ENCODE results near the gene ISCA2.
A peak's percentile ranks its signal among the peaks of the same experiment; 100 is the strongest.
"Not testable (repeated sequence)": the region's sequence is repeated elsewhere in the genome, so short reads cannot be mapped to it uniquely, and the experiment has no call there.

The ISCA2 gene

DNA sequence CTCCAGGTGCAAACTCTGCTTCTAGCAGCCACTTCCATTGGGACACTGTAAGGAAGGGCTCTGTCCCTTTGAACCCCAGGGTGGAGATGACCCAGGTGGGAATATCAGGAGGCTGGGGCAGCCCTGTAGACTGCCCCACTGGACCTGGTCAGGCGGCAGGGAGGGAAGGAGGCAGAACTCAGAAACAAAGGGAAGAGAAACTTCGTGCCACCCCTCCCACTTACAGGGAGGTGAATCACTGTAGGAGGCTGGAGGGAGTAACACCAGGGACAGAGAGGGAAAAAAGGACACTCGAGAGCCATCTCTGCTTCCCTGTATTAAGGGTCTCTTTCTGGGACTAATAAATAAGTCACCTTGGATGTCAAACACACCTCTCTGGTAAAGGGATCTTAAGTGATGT lies 37.4 kb downstream of the ISCA2 start:
- no peak for DNase-seq (ENCODE audit: extremely low read depth, low read depth)
- TF ChIP-seq, protein P1, sequence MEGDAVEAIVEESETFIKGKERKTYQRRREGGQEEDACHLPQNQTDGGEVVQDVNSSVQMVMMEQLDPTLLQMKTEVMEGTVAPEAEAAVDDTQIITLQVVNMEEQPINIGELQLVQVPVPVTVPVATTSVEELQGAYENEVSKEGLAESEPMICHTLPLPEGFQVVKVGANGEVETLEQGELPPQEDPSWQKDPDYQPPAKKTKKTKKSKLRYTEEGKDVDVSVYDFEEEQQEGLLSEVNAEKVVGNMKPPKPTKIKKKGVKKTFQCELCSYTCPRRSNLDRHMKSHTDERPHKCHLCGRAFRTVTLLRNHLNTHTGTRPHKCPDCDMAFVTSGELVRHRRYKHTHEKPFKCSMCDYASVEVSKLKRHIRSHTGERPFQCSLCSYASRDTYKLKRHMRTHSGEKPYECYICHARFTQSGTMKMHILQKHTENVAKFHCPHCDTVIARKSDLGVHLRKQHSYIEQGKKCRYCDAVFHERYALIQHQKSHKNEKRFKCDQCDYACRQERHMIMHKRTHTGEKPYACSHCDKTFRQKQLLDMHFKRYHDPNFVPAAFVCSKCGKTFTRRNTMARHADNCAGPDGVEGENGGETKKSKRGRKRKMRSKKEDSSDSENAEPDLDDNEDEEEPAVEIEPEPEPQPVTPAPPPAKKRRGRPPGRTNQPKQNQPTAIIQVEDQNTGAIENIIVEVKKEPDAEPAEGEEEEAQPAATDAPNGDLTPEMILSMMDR (IDR thresholded peaks at IDR 0.05; ENCODE audit: low read depth, low read length): no peak

DNA sequence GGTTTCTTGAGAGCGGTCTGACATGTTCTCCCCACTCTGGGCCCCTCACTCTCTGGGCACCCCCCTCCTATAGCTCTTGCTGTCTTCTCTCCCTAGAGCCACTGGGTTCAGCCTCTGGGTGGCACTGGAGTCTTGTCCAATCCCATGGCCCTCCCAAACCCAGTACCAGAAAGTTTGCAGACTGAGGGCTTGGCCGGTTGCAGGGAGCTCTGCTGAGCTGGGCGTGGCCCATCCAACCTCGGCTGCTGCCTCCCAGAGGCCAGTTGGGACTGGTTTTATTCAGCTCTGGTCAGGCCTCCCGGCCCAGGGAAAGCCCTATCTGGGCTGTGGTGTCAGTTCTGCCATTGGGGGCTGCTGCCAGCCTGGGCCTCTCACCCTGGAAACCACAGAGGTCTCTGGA lies 37.9 kb downstream of the ISCA2 start:
- DNase-seq (ENCODE audit: extremely low read depth, low read depth): no peak

DNA sequence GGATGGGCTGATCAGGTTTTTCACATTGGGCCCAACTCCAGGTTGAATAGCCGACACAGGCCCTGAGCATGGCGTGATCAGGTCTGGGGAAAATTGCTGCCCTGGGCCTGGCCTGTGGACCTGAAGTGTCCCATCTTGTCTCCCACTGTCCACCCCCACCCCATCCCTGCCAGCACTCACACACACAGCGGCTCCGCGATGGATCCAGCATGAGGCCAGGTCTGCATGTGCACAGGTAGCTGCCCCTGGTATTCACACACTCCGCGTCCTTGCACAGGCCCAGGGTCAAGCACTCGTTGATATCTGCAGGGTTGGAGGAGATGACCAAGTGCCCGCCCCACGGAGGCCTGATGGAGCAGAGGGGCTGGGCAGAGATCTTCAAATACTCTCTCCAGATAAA lies 38.7 kb downstream of the ISCA2 start:
- no peak for DNase-seq (ENCODE audit: extremely low read depth, low read depth)

More for the DNA sequence above, 37.9 kb downstream of the ISCA2 start:
- TF ChIP-seq, protein P1 (IDR thresholded peaks at IDR 0.05; ENCODE audit: low read depth, low read length): peak; percentile 30

DNA sequence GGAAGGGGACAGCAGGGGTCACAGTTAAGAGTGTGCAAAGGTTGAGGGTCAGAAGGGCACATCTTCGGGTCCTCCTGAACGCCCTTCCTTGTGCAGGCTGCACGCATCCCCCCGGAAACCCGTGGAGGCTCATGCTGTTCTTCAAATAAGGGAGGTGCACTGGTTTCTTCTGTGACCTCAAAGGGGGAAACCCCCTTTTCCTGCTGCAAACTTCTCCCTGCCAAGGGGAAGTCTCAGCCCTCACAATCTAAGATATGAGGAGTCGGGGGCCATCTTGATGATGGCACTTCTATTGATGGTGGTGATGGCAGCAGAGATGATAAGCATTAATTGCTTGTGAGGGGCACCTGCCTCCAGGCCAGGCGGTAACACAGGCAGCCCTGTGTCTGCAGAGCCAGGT lies 40.0 kb downstream of the ISCA2 start:
- TF ChIP-seq, protein P1 (IDR thresholded peaks at IDR 0.05; ENCODE audit: low read depth, low read length): no peak
- DNase-seq (ENCODE audit: extremely low read depth, low read depth): no peak

More for the DNA sequence above, 38.7 kb downstream of the ISCA2 start:
- TF ChIP-seq, protein P1 (IDR thresholded peaks at IDR 0.05; ENCODE audit: low read depth, low read length): no peak

DNA sequence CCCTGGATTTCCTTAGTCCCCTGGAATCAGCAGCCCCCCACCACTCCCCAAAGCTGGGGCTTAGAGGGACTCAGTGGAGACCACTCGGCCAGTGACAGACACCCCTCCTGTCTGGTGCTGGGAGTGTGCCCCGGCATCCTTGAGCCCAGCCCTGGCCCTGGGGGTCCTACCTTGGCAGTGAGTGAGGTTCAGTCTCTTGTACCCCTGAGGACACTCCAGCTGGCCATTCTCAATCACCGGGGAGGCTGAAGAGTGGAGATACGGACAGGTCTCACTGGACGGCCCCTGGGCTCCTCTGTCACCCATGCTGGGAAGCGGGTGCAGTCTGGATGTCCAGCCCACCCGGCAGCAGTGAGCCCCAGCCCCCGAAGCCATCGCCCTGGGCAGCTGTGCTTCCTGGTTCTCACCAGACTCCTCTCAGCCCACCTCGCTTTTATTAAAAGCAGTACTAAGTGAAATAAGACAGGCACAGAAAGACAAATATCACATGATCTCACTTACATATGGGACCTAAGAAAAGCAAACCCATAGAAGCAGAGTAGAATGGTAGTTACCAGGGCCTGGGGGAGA lies 42.3 kb downstream of the ISCA2 start:
- no peak for DNase-seq (ENCODE audit: extremely low read depth, low read depth)
- TF ChIP-seq, protein P1 (IDR thresholded peaks at IDR 0.05; ENCODE audit: low read depth, low read length): no peak

DNA sequence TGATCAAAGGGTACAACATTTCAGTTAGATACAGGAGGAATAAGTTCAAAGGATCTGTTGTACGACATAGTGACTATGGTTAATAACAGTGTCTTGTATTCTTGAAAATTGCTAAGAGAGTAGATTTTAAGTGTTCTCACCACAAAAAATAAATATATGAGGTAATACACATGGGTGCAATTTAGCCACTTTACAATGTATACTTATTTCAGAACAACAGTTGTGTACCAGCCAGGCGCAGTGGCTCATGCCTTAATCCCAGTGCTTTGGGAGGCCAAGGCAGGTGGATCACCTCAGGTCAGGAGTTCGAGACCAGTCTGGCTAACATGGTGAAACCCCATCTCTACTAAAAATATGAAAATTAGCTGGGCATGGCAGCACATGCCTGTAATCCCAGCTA lies 42.8 kb downstream of the ISCA2 start:
- DNase-seq (ENCODE audit: extremely low read depth, low read depth): not testable (repeated sequence)

DNA sequence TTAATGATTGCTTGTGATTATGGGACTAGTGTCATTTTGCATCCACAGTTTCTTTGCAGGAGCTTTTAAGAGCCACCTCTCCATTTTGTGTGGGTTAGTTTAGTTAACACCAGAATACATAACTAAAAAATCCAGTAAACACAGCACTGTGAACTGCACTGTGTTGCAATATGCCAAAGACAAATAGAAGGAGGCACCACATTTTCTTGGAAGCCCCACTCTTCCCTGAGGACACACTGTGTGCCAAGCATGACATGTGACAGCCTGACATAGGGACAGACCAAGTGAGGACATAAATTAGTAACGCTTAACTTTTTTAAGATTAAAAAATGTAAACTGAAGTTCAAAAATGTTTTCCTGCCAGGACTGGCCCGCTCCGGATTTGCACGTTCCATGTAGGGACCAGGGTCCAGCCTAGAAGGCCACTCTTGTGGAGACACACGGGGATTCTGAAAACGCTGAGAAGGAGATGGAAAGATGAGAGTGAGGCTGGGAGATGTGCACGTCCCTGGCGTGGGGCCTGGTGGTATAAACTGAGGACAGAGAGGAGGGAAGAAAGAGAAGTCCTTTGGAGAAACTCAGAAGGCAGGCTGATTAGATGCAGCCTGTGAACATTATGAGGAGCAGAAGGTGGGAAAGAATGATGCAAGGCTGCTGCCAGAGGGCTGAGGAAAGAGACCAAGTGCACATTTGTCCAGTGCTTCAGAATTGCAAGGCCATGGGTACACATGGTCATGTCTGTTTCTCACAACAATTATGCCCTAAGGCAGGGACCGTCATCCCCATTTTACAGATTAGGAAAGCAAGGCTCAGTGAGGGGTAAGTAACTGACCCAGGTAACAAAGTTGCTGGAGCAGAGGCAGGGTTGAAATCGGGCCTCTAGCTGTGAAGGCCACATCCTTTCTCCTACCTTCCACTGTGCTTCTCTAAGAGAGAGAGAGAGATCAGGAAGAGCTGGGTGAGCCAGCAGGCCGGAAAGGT lies 45.1 kb downstream of the ISCA2 start:
- DNase-seq (ENCODE audit: extremely low read depth, low read depth): no peak
- TF ChIP-seq, protein P1 (IDR thresholded peaks at IDR 0.05; ENCODE audit: low read depth, low read length): no peak
